ENCODE results near the gene MRPL23.

Gene MRPL23

DNA sequence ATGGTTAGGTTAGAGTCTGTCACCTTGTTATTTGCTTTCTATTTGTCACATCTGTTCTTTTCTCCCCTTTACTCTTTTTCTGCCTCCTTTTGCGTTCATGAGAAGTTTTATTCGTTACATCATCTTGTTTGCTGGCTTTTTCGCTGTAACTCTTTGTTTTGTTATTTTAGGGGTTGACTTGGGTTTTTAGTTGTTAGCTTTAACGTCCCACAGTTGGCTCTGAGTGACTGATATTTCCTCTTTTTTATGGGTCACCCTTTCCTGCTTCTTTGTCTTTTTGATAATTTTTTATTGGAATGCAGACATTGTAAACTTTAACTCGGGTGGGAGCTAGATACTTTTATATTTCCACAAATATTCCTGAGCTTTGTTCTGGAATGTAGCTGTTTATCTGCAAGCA lies 41.0 kb upstream of the MRPL23 start:
- Histone ChIP-seq H3K79me2 (ENCODE audit: control insufficient read depth, low read length) (no peaks in the 10 kb centered on the region), H3K27ac (ENCODE audit: low read depth, low read length) (no peak overlapping the region), H3K4me3 (ENCODE audit: low read length) (no peak overlapping the region), H4K20me1 (ENCODE audit: control insufficient read depth, insufficient read depth, low read depth, low read length) (no peaks in the 10 kb centered on the region), H3K9me3 (ENCODE audit: control insufficient read depth, insufficient read depth, low read length) (no peaks in the 10 kb centered on the region), H3F3A (ENCODE audit: control insufficient read depth, insufficient read depth) (no peaks in the 10 kb centered on the region), H3K4me2 (ENCODE audit: low read length) (no peak overlapping the region), H3K4me1 (ENCODE audit: control insufficient read depth, low read length) (no peaks in the 10 kb centered on the region), H3K9me2 (replicated peaks; ENCODE audit: control insufficient read depth, low read length) (no peaks in the 10 kb centered on the region), H3K27me3 (ENCODE audit: control insufficient read depth, low read length) (no peaks in the 10 kb centered on the region), H3K36me3 (ENCODE audit: control insufficient read depth, low read length) (no peaks in the 10 kb centered on the region)
- no peak for TF ChIP-seq EZH2phosphoT487 (IDR thresholded peaks at IDR 0.05; ENCODE audit: borderline replicate concordance, low read length)
- TF ChIP-seq, protein P1, sequence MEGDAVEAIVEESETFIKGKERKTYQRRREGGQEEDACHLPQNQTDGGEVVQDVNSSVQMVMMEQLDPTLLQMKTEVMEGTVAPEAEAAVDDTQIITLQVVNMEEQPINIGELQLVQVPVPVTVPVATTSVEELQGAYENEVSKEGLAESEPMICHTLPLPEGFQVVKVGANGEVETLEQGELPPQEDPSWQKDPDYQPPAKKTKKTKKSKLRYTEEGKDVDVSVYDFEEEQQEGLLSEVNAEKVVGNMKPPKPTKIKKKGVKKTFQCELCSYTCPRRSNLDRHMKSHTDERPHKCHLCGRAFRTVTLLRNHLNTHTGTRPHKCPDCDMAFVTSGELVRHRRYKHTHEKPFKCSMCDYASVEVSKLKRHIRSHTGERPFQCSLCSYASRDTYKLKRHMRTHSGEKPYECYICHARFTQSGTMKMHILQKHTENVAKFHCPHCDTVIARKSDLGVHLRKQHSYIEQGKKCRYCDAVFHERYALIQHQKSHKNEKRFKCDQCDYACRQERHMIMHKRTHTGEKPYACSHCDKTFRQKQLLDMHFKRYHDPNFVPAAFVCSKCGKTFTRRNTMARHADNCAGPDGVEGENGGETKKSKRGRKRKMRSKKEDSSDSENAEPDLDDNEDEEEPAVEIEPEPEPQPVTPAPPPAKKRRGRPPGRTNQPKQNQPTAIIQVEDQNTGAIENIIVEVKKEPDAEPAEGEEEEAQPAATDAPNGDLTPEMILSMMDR (IDR thresholded peaks at IDR 0.05; ENCODE audit: low read depth, low read length, poor library complexity, severe bottlenecking), result no peak

DNA sequence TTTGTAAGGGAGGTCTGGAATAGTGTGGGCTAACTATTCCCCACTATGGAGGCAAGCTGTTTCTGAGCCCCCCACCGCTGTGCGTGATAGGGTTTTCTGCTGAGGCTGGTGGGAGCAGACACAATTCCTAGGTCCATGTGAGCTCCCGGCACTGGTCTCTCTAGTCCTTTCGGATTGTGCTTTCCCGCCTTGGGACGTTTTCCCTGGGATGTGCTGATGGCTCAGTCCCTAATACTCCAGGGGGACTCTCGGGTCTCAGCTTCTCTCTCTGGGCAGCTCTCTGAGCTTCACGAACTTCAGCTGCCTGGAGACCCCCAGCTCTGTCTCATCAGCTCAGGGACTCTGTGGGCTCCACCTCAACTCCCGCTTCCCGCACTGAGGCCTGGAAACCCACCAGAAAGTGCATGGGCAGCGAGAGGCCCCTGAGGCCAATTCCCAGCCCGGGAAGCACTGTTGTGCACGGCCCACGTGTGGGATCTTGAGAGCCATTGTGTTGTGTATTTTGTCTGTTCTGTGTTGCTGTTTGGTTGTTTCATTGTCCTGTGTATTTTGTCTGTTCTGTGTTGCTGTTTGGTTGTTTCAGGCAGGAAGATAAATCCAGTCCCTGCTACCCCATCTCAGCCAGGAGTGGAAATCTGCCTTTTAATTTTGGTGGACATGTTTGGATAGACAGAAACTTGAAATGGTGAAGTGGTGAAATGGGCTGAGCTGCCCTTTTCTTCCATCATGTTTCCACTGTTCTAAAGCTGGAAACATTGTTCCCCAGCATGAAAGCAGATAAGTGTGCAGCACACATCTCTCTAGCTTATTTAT lies 40.3 kb upstream of the MRPL23 start:
- H4K20me1 ChIP-seq (ENCODE audit: control insufficient read depth, insufficient read depth, low read depth, low read length), result no peaks in the 10 kb centered on the region
- H3K4me3 ChIP-seq (ENCODE audit: low read length), result no peak overlapping the region
- H3K9me3 ChIP-seq (ENCODE audit: control insufficient read depth, insufficient read depth, low read length), result no peaks in the 10 kb centered on the region
- H3K4me1 ChIP-seq (ENCODE audit: control insufficient read depth, low read length), result no peaks in the 10 kb centered on the region
- no peaks in the 10 kb centered on the region for H3K27me3 ChIP-seq (ENCODE audit: control insufficient read depth, low read length)
- H3K9me2 ChIP-seq (replicated peaks; ENCODE audit: control insufficient read depth, low read length), result no peaks in the 10 kb centered on the region
- TF ChIP-seq EZH2phosphoT487 (IDR thresholded peaks at IDR 0.05; ENCODE audit: borderline replicate concordance, low read length), result no peak
- TF ChIP-seq, protein P1 (IDR thresholded peaks at IDR 0.05; ENCODE audit: low read depth, low read length, poor library complexity, severe bottlenecking), result no peak
- H3K79me2 ChIP-seq (ENCODE audit: control insufficient read depth, low read length), result no peaks in the 10 kb centered on the region
- H3K27ac ChIP-seq (ENCODE audit: low read depth, low read length), result no peak overlapping the region
- no peaks in the 10 kb centered on the region for H3F3A ChIP-seq (ENCODE audit: control insufficient read depth, insufficient read depth)
- no peak overlapping the region for H3K4me2 ChIP-seq (ENCODE audit: low read length)
- no peaks in the 10 kb centered on the region for H3K36me3 ChIP-seq (ENCODE audit: control insufficient read depth, low read length)

DNA sequence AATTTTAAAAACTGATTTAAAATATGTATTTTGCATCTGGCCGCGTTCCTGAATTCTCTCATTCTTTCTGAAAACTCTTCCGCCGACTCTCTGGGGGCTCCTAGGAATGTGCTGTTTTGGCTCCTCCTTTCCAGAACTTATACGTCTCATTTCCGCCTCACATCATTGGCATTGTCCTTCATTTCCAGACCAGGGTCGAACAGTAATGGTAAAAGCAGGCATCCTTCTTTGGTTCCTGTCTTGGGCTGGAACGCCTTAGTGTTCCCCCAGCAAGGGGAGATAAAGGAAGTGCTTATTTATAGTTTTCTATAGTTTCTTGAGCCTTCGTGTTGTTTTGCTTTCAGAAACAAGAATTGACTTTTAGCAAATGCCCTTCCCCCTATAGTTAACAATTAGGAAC lies 38.5 kb upstream of the MRPL23 start:
- H3K79me2 ChIP-seq (ENCODE audit: control insufficient read depth, low read length), result no peaks in the 10 kb centered on the region
- no peaks in the 10 kb centered on the region for H3K27me3 ChIP-seq (ENCODE audit: control insufficient read depth, low read length)
- no peaks in the 10 kb centered on the region for H3F3A ChIP-seq (ENCODE audit: control insufficient read depth, insufficient read depth)
- H3K4me1 ChIP-seq (ENCODE audit: control insufficient read depth, low read length), result no peaks in the 10 kb centered on the region
- TF ChIP-seq, protein P1 (IDR thresholded peaks at IDR 0.05; ENCODE audit: low read depth, low read length, poor library complexity, severe bottlenecking), result no peak
- TF ChIP-seq EZH2phosphoT487 (IDR thresholded peaks at IDR 0.05; ENCODE audit: borderline replicate concordance, low read length), result no peak
- H3K9me3 ChIP-seq (ENCODE audit: control insufficient read depth, insufficient read depth, low read length), result no peaks in the 10 kb centered on the region
- no peak overlapping the region for H3K4me2 ChIP-seq (ENCODE audit: low read length)
- H3K9me2 ChIP-seq (replicated peaks; ENCODE audit: control insufficient read depth, low read length), result no peaks in the 10 kb centered on the region
- no peak overlapping the region for H3K4me3 ChIP-seq (ENCODE audit: low read length)
- no peaks in the 10 kb centered on the region for H3K36me3 ChIP-seq (ENCODE audit: control insufficient read depth, low read length)
- H3K27ac ChIP-seq (ENCODE audit: low read depth, low read length), result no peak overlapping the region
- H4K20me1 ChIP-seq (ENCODE audit: control insufficient read depth, insufficient read depth, low read depth, low read length), result no peaks in the 10 kb centered on the region

Data from DOHH2 (cell line).